Endodermal cell (in vitro differentiated cells): ENCODE data around the gene SPATS2. TPM values are rescaled to one million over a fixed set of nuclear protein-coding genes. Genes with fewer than 3 reads are reported as not detected.

Experiments
- DNase-seq: peaks from one replicate; pipeline ENCODE4 v3.0.0-alpha.2; 2017
- H3K27ac ChIP-seq: 2 replicates; pipeline ENCODE4 v1.5.1; 2013; ENCODE audit warnings: mild to moderate bottlenecking, low read depth, low read length, moderate library complexity
- H3K27me3 ChIP-seq: 2 replicates; pipeline ENCODE4 v1.6.1; 2013; ENCODE audit warnings: mild to moderate bottlenecking, low read length, moderate library complexity; ENCODE audit not compliant: insufficient read depth, control insufficient read depth, poor library complexity, severe bottlenecking
- H3K36me3 ChIP-seq: 2 replicates; pipeline ENCODE4 v1.7.0; 2013; ENCODE audit warnings: mild to moderate bottlenecking, low read length, moderate library complexity; ENCODE audit not compliant: control insufficient read depth, insufficient read depth
- H3K4me1 ChIP-seq: one replicate; pipeline ENCODE4 v1.7.0; 2013; ENCODE audit warnings: low read length; ENCODE audit not compliant: control insufficient read depth, insufficient read depth
- H3K4me3 ChIP-seq: 2 replicates; pipeline ENCODE4 v1.5.1; 2013; ENCODE audit warnings: mild to moderate bottlenecking, low read length, moderate library complexity
- H3K9ac ChIP-seq: 2 replicates; pipeline ENCODE4 v1.6.1; 2013; ENCODE audit warnings: mild to moderate bottlenecking, low read length, moderate library complexity; ENCODE audit not compliant: poor library complexity, severe bottlenecking; ENCODE audit errors: extremely low read depth
- H3K9me3 ChIP-seq: 2 replicates; pipeline ENCODE4 v1.6.1; 2013; ENCODE audit warnings: mild to moderate bottlenecking, low read length, moderate library complexity; ENCODE audit not compliant: control insufficient read depth
- H3K27ac Mint-ChIP-seq: 2 replicates; pipeline ENCODE4 v1.8.0; 2020; ENCODE audit warnings: mixed read lengths
- H3K27me3 Mint-ChIP-seq: 2 replicates; pipeline ENCODE4 v1.8.0; 2021; ENCODE audit warnings: mild to moderate bottlenecking, mixed read lengths; ENCODE audit not compliant: insufficient read depth
- H3K36me3 Mint-ChIP-seq: 2 replicates; pipeline ENCODE4 v1.8.0; 2020; ENCODE audit warnings: low read depth, mixed read lengths
- H3K4me1 Mint-ChIP-seq: 2 replicates; pipeline ENCODE4 v1.8.0; 2020; ENCODE audit warnings: mixed read lengths
- H3K4me3 Mint-ChIP-seq: 2 replicates; pipeline ENCODE4 v1.8.0; 2020; ENCODE audit warnings: mild to moderate bottlenecking, moderate library complexity, mixed read lengths
- H3K9me3 Mint-ChIP-seq: 2 replicates; pipeline ENCODE4 v1.8.0; 2020; ENCODE audit warnings: mild to moderate bottlenecking, mixed read lengths
- CTCF ChIP-seq: fragments of 200-600 bp; sonication (generic); conservative IDR thresholded peaks from 2 replicates; pipeline ENCODE4 v1.5.0; 2021; ENCODE audit warnings: antibody characterized with exemption, mild to moderate bottlenecking
- WGBS, 2 experiments: methylation state at CpG; one replicate each; pipeline versions ENCODE4 v1.1.5 to v1.1.7; 2013; ENCODE audit warnings: missing lambda C conversion rate in 2 of 2, mixed read lengths in 1 of 2; ENCODE audit not compliant: insufficient coverage in 1 of 2, insufficient read length in 1 of 2; 5-methylcytosine and 5-hydroxymethylcytosine counted together
- total RNA-seq, 2 donors: library from RNA; stranded (reverse); fragmentation: NEBNext Ultra II Directional in 1 of 2; extraction: Animal tissue kit (Norgen Biotek cat#: 25700) in 1 of 2; gene quantifications; 2 replicates in 1 of 2; 3 replicates in 1 of 2; pipeline ENCODE4 v1.2.1, GENCODE V29; 2021

SPATS2 gene
- total RNA-seq, 2 donors from 2014 or later, result 50.2 to 64.8 TPM

GRCh38 chr12:49414364-49414763 lies 47.1 kb downstream of the SPATS2 start:
- H3K36me3 ChIP-seq, result peaks cover 3% of the 10 kb centered on the region
- Mint-ChIP-seq H3K36me3 (peaks cover 7% of the 10 kb centered on the region), H3K9me3 (no peaks in the 10 kb centered on the region), H3K27me3 (no peaks in the 10 kb centered on the region), H3K4me1 (peaks cover 2% of the 10 kb centered on the region), H3K27ac (no peak overlapping the region), H3K4me3 (no peak overlapping the region)
- H3K4me3 ChIP-seq, result no peak overlapping the region
- TF ChIP-seq CTCF, result no peak
- no peak overlapping the region for H3K9ac ChIP-seq
- no peaks in the 10 kb centered on the region for H3K9me3 ChIP-seq
- H3K27ac ChIP-seq, result no peak overlapping the region
- no peaks in the 10 kb centered on the region for H3K4me1 ChIP-seq
- 96 to 100% methylated on average over 2 of the region's 2 CpGs for WGBS, 2 experiments
- H3K27me3 ChIP-seq, result no peaks in the 10 kb centered on the region
- DNase-seq, result no peak

- Histone ChIP-seq H3K36me3 (peaks cover 3% of the 10 kb centered on the region), H3K27me3 (no peaks in the 10 kb centered on the region), H3K9me3 (no peaks in the 10 kb centered on the region), H3K4me3 (no peak overlapping the region), H3K4me1 (no peaks in the 10 kb centered on the region), H3K9ac (no peak overlapping the region), H3K27ac (no peak overlapping the region)
- no peak for DNase-seq
- peaks cover 2% of the 10 kb centered on the region for H3K4me1 Mint-ChIP-seq
- peaks cover 2% of the 10 kb centered on the region for H3K36me3 Mint-ChIP-seq
- 97 to 100% methylated on average over 2 to 3 of the region's 3 CpGs for WGBS, 2 experiments
- no peak overlapping the region for H3K4me3 Mint-ChIP-seq
- no peak for TF ChIP-seq CTCF
- no peak overlapping the region for H3K27ac Mint-ChIP-seq
- no peaks in the 10 kb centered on the region for H3K27me3 Mint-ChIP-seq
- no peaks in the 10 kb centered on the region for H3K9me3 Mint-ChIP-seq
Observed at GRCh38 chr12:49415521-49415970, 48.3 kb downstream of the SPATS2 start.

GRCh38 chr12:49416892-49417291 lies 49.6 kb downstream of the SPATS2 start:
- Mint-ChIP-seq H3K4me3 (no peak overlapping the region), H3K4me1 (peaks cover 2% of the 10 kb centered on the region), H3K9me3 (no peaks in the 10 kb centered on the region), H3K27me3 (no peaks in the 10 kb centered on the region), H3K36me3 (peaks cover 2% of the 10 kb centered on the region), H3K27ac (no peak overlapping the region)
- no peaks in the 10 kb centered on the region for H3K27me3 ChIP-seq
- 86% methylated on average over 2 of the region's 2 CpGs; no CpG with 5 or more reads in 1 of the 2 experiments for WGBS, 2 experiments
- no peak for TF ChIP-seq CTCF
- H3K36me3 ChIP-seq, result peaks cover 3% of the 10 kb centered on the region
- H3K9ac ChIP-seq, result no peak overlapping the region
- H3K27ac ChIP-seq, result no peak overlapping the region
- H3K9me3 ChIP-seq, result no peaks in the 10 kb centered on the region
- no peak overlapping the region for H3K4me3 ChIP-seq
- H3K4me1 ChIP-seq, result no peaks in the 10 kb centered on the region
- DNase-seq, result no peak
